ENCODE data around the gene ME1.

DNA sequence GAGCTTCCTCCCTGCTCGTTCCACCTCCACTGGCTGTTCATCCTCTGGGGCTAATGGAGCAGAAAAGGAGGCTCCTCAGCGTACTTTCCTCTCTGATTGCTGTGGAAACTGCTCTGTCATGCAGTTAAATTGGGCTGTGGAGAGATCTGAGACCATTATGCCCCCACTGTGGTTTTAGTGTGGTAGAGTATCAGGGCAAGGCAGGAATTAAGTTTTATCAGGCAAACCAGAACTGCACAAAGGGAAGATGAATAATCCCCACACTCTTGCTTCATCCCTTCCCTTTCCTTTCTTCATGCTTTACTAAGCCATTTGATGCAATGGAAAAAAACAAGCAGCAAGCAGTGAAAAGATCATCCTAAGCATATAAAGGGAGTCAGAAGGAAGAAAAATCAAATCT lies 11.9 kb upstream of the ME1 start:
- TF ChIP-seq MAZ (IDR thresholded peaks at IDR 0.05; ENCODE audit: borderline replicate concordance, low read depth, low read length) (no peak), RFX5 (IDR thresholded peaks at IDR 0.05) (no peak), CHD4 (IDR thresholded peaks at IDR 0.05; ENCODE audit: borderline replicate concordance) (no peak), RNF2 (IDR thresholded peaks at IDR 0.05; ENCODE audit: borderline replicate concordance, low read depth) (no peak), CEBPB (IDR thresholded peaks at IDR 0.05) (no peak), ZSCAN20 (CRISPR knock-in tag; IDR thresholded peaks at IDR 0.05) (no peak), SMC3 (IDR thresholded peaks at IDR 0.05) (no peak), SREBF2 (IDR thresholded peaks at IDR 0.05) (no peak), TP53 (CRISPR knock-in tag; IDR thresholded peaks at IDR 0.05) (no peak), RCOR1 (IDR thresholded peaks at IDR 0.05; ENCODE audit: low read depth, low read length) (no peak)
- TF ChIP-seq, protein P1, sequence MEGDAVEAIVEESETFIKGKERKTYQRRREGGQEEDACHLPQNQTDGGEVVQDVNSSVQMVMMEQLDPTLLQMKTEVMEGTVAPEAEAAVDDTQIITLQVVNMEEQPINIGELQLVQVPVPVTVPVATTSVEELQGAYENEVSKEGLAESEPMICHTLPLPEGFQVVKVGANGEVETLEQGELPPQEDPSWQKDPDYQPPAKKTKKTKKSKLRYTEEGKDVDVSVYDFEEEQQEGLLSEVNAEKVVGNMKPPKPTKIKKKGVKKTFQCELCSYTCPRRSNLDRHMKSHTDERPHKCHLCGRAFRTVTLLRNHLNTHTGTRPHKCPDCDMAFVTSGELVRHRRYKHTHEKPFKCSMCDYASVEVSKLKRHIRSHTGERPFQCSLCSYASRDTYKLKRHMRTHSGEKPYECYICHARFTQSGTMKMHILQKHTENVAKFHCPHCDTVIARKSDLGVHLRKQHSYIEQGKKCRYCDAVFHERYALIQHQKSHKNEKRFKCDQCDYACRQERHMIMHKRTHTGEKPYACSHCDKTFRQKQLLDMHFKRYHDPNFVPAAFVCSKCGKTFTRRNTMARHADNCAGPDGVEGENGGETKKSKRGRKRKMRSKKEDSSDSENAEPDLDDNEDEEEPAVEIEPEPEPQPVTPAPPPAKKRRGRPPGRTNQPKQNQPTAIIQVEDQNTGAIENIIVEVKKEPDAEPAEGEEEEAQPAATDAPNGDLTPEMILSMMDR (IDR thresholded peaks at IDR 0.05): no peak
